Measurements from ENCODE around the gene KLHL28. TPM values are rescaled to one million over a fixed set of nuclear protein-coding genes. Genes with fewer than 3 reads are reported as not detected.
A peak's percentile ranks its signal among the peaks of the same experiment; 100 is the strongest.

The KLHL28 gene
- total and polyA plus RNA-seq, 2 experiments from 2014 or later, result 5.3 to 16.2 TPM

- H3K9me3 ChIP-seq (ENCODE audit: low read depth), result no peaks in the 10 kb centered on the region
- H3K36me3 ChIP-seq (replicated peaks; ENCODE audit: insufficient read depth, low read depth), result no peaks in the 10 kb centered on the region
- no peaks in the 10 kb centered on the region for H3K4me1 ChIP-seq (ENCODE audit: insufficient read depth)
- no peak overlapping the region for H3K27ac ChIP-seq
- H2AFZ ChIP-seq, result no peak overlapping the region
- H4K20me1 ChIP-seq (ENCODE audit: insufficient read depth, poor library complexity, severe bottlenecking), result no peaks in the 10 kb centered on the region
- TF ChIP-seq CTCF (IDR thresholded peaks at IDR 0.05; ENCODE audit: poor library complexity), result no peak
- no peak for TF ChIP-seq EZH2 (IDR thresholded peaks at IDR 0.05; ENCODE audit: borderline replicate concordance)
- TF ChIP-seq EZH2phosphoT487 (IDR thresholded peaks at IDR 0.05; ENCODE audit: low read depth, severe bottlenecking, unreplicated experiment), result no peak
- H3K4me2 ChIP-seq, result no peak overlapping the region
- 89% methylated on average over 2 of the region's 2 CpGs for WGBS (ENCODE audit: low lambda C conversion rate, missing lambda C conversion rate)
- no peak for DNase-seq (ENCODE audit: low spot score)
- H3K79me2 ChIP-seq, result peaks cover 5% of the 10 kb centered on the region
- H3K4me3 ChIP-seq, result no peak overlapping the region
- H3K9me2 ChIP-seq (replicated peaks; ENCODE audit: insufficient read depth), result no peaks in the 10 kb centered on the region
- H3K27me3 ChIP-seq, result no peaks in the 10 kb centered on the region
These were observed 26.6 kb downstream of the KLHL28 start for GRCh38 chr14:44935155-44935554.

GRCh38 chr14:44928793-44929192 lies 33.0 kb downstream of the KLHL28 start:
- no peak overlapping the region for H3K4me3 ChIP-seq
- H3K36me3 ChIP-seq (replicated peaks; ENCODE audit: insufficient read depth, low read depth), result no peaks in the 10 kb centered on the region
- H4K20me1 ChIP-seq (ENCODE audit: insufficient read depth, poor library complexity, severe bottlenecking), result no peaks in the 10 kb centered on the region
- H3K27me3 ChIP-seq, result no peaks in the 10 kb centered on the region
- H3K4me2 ChIP-seq, result no peak overlapping the region
- H2AFZ ChIP-seq, result no peak overlapping the region
- no peaks in the 10 kb centered on the region for H3K9me2 ChIP-seq (replicated peaks; ENCODE audit: insufficient read depth)
- WGBS (ENCODE audit: low lambda C conversion rate, missing lambda C conversion rate), result 92% methylated on average over 7 of the region's 7 CpGs
- H3K27ac ChIP-seq, result no peak overlapping the region
- no peak for DNase-seq (ENCODE audit: low spot score)
- no peaks in the 10 kb centered on the region for H3K4me1 ChIP-seq (ENCODE audit: insufficient read depth)
- no peaks in the 10 kb centered on the region for H3K9me3 ChIP-seq (ENCODE audit: low read depth)
- TF ChIP-seq EZH2 (IDR thresholded peaks at IDR 0.05; ENCODE audit: borderline replicate concordance), result no peak
- no peak for TF ChIP-seq CTCF (IDR thresholded peaks at IDR 0.05; ENCODE audit: poor library complexity)
- TF ChIP-seq EZH2phosphoT487 (IDR thresholded peaks at IDR 0.05; ENCODE audit: low read depth, severe bottlenecking, unreplicated experiment), result no peak
- H3K79me2 ChIP-seq, result no peaks in the 10 kb centered on the region

- H3K4me1 ChIP-seq (ENCODE audit: insufficient read depth), result no peaks in the 10 kb centered on the region
- H3K27me3 ChIP-seq, result no peaks in the 10 kb centered on the region
- H3K4me3 ChIP-seq, result no peak overlapping the region
- no peak overlapping the region for H3K27ac ChIP-seq
- no peaks in the 10 kb centered on the region for H3K79me2 ChIP-seq
- H4K20me1 ChIP-seq (ENCODE audit: insufficient read depth, poor library complexity, severe bottlenecking), result no peaks in the 10 kb centered on the region
- H3K36me3 ChIP-seq (replicated peaks; ENCODE audit: insufficient read depth, low read depth), result no peaks in the 10 kb centered on the region
- no peak overlapping the region for H3K4me2 ChIP-seq
- TF ChIP-seq CTCF (IDR thresholded peaks at IDR 0.05; ENCODE audit: poor library complexity) (no peak), EZH2phosphoT487 (IDR thresholded peaks at IDR 0.05; ENCODE audit: low read depth, severe bottlenecking, unreplicated experiment) (no peak), EZH2 (IDR thresholded peaks at IDR 0.05; ENCODE audit: borderline replicate concordance) (no peak)
- peak overlapping the region; percentile 28 for H2AFZ ChIP-seq
- no peaks in the 10 kb centered on the region for H3K9me3 ChIP-seq (ENCODE audit: low read depth)
- DNase-seq (ENCODE audit: low spot score), result peak; percentile 11
- 67% methylated on average over 4 of the region's 4 CpGs for WGBS (ENCODE audit: low lambda C conversion rate, missing lambda C conversion rate)
- no peaks in the 10 kb centered on the region for H3K9me2 ChIP-seq (replicated peaks; ENCODE audit: insufficient read depth)
These were observed 46.9 kb downstream of the KLHL28 start for GRCh38 chr14:44914849-44915248.

All from hepatocyte (in vitro differentiated cells).